Measurements from ENCODE around the gene COL4A2. TPM values are rescaled to one million over a fixed set of nuclear protein-coding genes. Genes with fewer than 3 reads are reported as not detected.

Gene COL4A2
- polyA plus RNA-seq, 3 donors, result 465 to 580 (median 554) TPM

GRCh38 chr13:110468986-110469495 is 162.0 kb downstream of the COL4A2 start:
- no peak for DNase-seq

- DNase-seq, result no peak
Measured at GRCh38 chr13:110469597-110469996, 162.5 kb downstream of the COL4A2 start.

GRCh38 chr13:110470272-110471009 is 163.4 kb downstream of the COL4A2 start:
- no peak for DNase-seq

- no peak for DNase-seq
Measured at GRCh38 chr13:110471156-110471832, 164.2 kb downstream of the COL4A2 start.

GRCh38 chr13:110471833-110472162 is 164.7 kb downstream of the COL4A2 start:
- peak; percentile 45 for DNase-seq

- no peak for DNase-seq
Measured at GRCh38 chr13:110472904-110473563, 165.9 kb downstream of the COL4A2 start.

GRCh38 chr13:110474713-110475112 is 167.6 kb downstream of the COL4A2 start:
- no peak for DNase-seq

GRCh38 chr13:110475117-110475516 is 168.0 kb downstream of the COL4A2 start:
- DNase-seq, result no peak

- DNase-seq, result no peak
Measured at GRCh38 chr13:110475550-110476219, 168.6 kb downstream of the COL4A2 start.

GRCh38 chr13:110476220-110476617 is 169.1 kb downstream of the COL4A2 start:
- DNase-seq, result no peak

GRCh38 chr13:110477706-110478245 is 170.7 kb downstream of the COL4A2 start:
- no peak for DNase-seq

GRCh38 chr13:110478405-110479214 is 171.5 kb downstream of the COL4A2 start:
- no peak for DNase-seq

GRCh38 chr13:110479215-110479545 is 172.1 kb downstream of the COL4A2 start:
- DNase-seq, result no peak

- no peak for DNase-seq
Measured at GRCh38 chr13:110479648-110480047, 172.6 kb downstream of the COL4A2 start.

- no peak for DNase-seq
Measured at GRCh38 chr13:110480161-110480560, 173.1 kb downstream of the COL4A2 start.

GRCh38 chr13:110483386-110483968 is 176.4 kb downstream of the COL4A2 start:
- no peak for DNase-seq

- DNase-seq, result no peak
Measured at GRCh38 chr13:110484290-110485048, 177.4 kb downstream of the COL4A2 start.

GRCh38 chr13:110485604-110486003 is 178.5 kb downstream of the COL4A2 start:
- no peak for DNase-seq

- DNase-seq, result no peak
Measured at GRCh38 chr13:110486061-110486715, 179.1 kb downstream of the COL4A2 start.

Measured in renal pelvis (tissue), 4 donors.